K562 (cell line): ENCODE measurements around the gene CDKN2AIPNL. TPM values are rescaled to one million over a fixed set of nuclear protein-coding genes. Genes with fewer than 3 reads are reported as not detected.

Experiments used
- BACH1 ChIP-seq: fragments of 200-800 bp; sonication (Bioruptor generic); IDR thresholded peaks from 2 replicates; pipeline ENCODE4 v1.6.1; 2016; ENCODE audit warnings: missing genetic modification characterization, missing compliant biosample characterization
- CHCHD3 ChIP-seq: fragments of 250-450 bp; sonication (Bioruptor Pico); IDR thresholded peaks from 2 replicates; pipeline ENCODE4 v2.1.2; 2022; ENCODE audit warnings: mild to moderate bottlenecking
- ELF1 ChIP-seq: fragments of 200-800 bp; sonication (Bioruptor generic); IDR thresholded peaks from 2 replicates; pipeline ENCODE4 v1.6.1; 2016; ENCODE audit warnings: missing genetic modification characterization, missing compliant biosample characterization
- FIP1L1 ChIP-seq: fragments of 200-400 bp; formaldehyde crosslinking; IDR thresholded peaks from 2 replicates; pipeline ENCODE4 v1.6.1; 2018; ENCODE audit warnings: mild to moderate bottlenecking, low read depth, low read length; ENCODE audit not compliant: poor library complexity, severe bottlenecking
- GABPB2 ChIP-seq: fragments of 250-450 bp; sonication (Bioruptor Pico); conservative IDR thresholded peaks from 2 replicates; pipeline ENCODE4 v1.5.1; 2021; ENCODE audit warnings: mild to moderate bottlenecking
- IRF9 ChIP-seq: fragments of 450-650 bp; IDR thresholded peaks from 2 replicates; pipeline ENCODE4 v1.6.1; 2016; ENCODE audit warnings: missing biosample characterization, missing genetic modification characterization
- KDM2B ChIP-seq: fragments of 250-450 bp; sonication (Bioruptor Pico); IDR thresholded peaks from 2 replicates; pipeline ENCODE4 v1.8.0; 2021; ENCODE audit warnings: mild to moderate bottlenecking, moderate library complexity
- MAFG ChIP-seq: fragments of 450-650 bp; conservative IDR thresholded peaks from 2 replicates; pipeline ENCODE4 v1.6.1; 2016; ENCODE audit warnings: missing genetic modification characterization, missing compliant biosample characterization
- MED1 ChIP-seq: sonication (generic); formaldehyde crosslinking; IDR thresholded peaks from 2 replicates; pipeline ENCODE4 v1.8.1; 2023; ENCODE audit warnings: missing genetic modification reagents, borderline replicate concordance
- NR2C1 ChIP-seq, 2 experiments: fragments of 450-650 bp; IDR thresholded peaks; 2 replicates each; pipeline ENCODE4 v1.6.1; 2017; ENCODE audit warnings: mild to moderate bottlenecking in 2 of 2, antibody characterized with exemption in 1 of 2, inconsistent platforms in 1 of 2, missing compliant biosample characterization in 1 of 2, missing genetic modification characterization in 1 of 2
- POLR3G ChIP-seq: IDR thresholded peaks from 2 replicates; pipeline ENCODE4 v1.6.1; 2011; ENCODE audit not compliant: insufficient read length, insufficient replicate concordance; ENCODE audit errors: extremely low read depth
- SIN3B ChIP-seq: fragments of 450-650 bp; IDR thresholded peaks from 2 replicates; pipeline ENCODE4 v1.6.1; 2017; ENCODE audit warnings: low read depth, mild to moderate bottlenecking, moderate library complexity
- SRSF1 ChIP-seq: fragments of 200-400 bp; formaldehyde crosslinking; IDR thresholded peaks from 2 replicates; pipeline ENCODE4 v1.6.1; 2017; ENCODE audit warnings: mild to moderate bottlenecking, low read depth, low read length, moderate library complexity
- STAG1 ChIP-seq: sonication (generic); formaldehyde crosslinking; IDR thresholded peaks from 2 replicates; pipeline ENCODE4 v1.5.0; 2020; ENCODE audit warnings: missing genetic modification reagents, borderline replicate concordance
- TGIF2 ChIP-seq: sonication (generic); formaldehyde crosslinking; IDR thresholded peaks from 2 replicates; pipeline ENCODE4 v1.8.1; 2022; ENCODE audit warnings: mild to moderate bottlenecking, missing genetic modification reagents, moderate library complexity
- THRAP3 ChIP-seq: fragments of 450-650 bp; IDR thresholded peaks from 2 replicates; pipeline ENCODE4 v1.6.1; 2016; ENCODE audit warnings: mild to moderate bottlenecking, inconsistent platforms, borderline replicate concordance
- XRCC5 ChIP-seq: fragments of 200-400 bp; formaldehyde crosslinking; IDR thresholded peaks from 2 replicates; pipeline ENCODE4 v1.6.1; 2017; ENCODE audit warnings: low read depth, mild to moderate bottlenecking, low read length
- ZC3H8 ChIP-seq: fragments of 450-650 bp; IDR thresholded peaks from 2 replicates; pipeline ENCODE4 v1.6.1; 2017
- ZKSCAN8 ChIP-seq: fragments of 200-800 bp; sonication (Bioruptor generic); IDR thresholded peaks from 2 replicates; pipeline ENCODE4 v1.6.1; 2016; ENCODE audit warnings: missing genetic modification characterization, missing compliant biosample characterization
- ZNF212 ChIP-seq: fragments of 450-650 bp; formaldehyde crosslinking; IDR thresholded peaks from 2 replicates; pipeline ENCODE4 v1.4.0; 2020; ENCODE audit warnings: mild to moderate bottlenecking
- ZNF263 ChIP-seq: sonication (generic); formaldehyde crosslinking; IDR thresholded peaks from 2 replicates; pipeline ENCODE4 v1.8.0; 2022; ENCODE audit warnings: mild to moderate bottlenecking, missing genetic modification reagents, borderline replicate concordance
- ZNF76 ChIP-seq: fragments of 250-450 bp; sonication (Bioruptor Pico); IDR thresholded peaks from 2 replicates; pipeline ENCODE4 v1.4.0; 2020; ENCODE audit warnings: mild to moderate bottlenecking, moderate library complexity, borderline replicate concordance
- ZSCAN32 ChIP-seq: fragments of 450-650 bp; formaldehyde crosslinking; IDR thresholded peaks from 2 replicates; pipeline ENCODE4 v1.4.0; 2020; ENCODE audit warnings: mild to moderate bottlenecking, moderate library complexity
- polyA plus RNA-seq, 8 experiments: library from polyadenylated mRNA; depleted of rRNA in 4 of 8; stranded (reverse) in 5 of 8; unstranded in 3 of 8; fragments of >200 nt; fragmentation: Nextera tagmentation in 2 of 8; fragmentation: Illumina TruSeq in 1 of 8; extraction: Ambion mirVana in 2 of 8; extraction: Trizol in 1 of 8; gene quantifications; 2 replicates each; pipeline versions ENCODE4 v1.2.1 to v1.2.3, GENCODE V29; 2011 to 2014; ENCODE audit warnings: inconsistent platforms in 1 of 8, missing spikeins in 1 of 8
- total RNA-seq, 7 experiments: library from RNA; depleted of rRNA in 6 of 7; stranded (reverse); fragments of >200 nt in 6 of 7; fragmentation: Illumina TruSeq in 2 of 7; extraction: Trizol in 2 of 7; gene quantifications; 2 replicates each; pipeline versions ENCODE4 v1.2.1 to v1.2.3, GENCODE V29; 2011 to 2021; ENCODE audit warnings: low replicate concordance in 1 of 7
- TF ChIP-seq, protein P1 (sequence below): fragments of 250-450 bp; sonication (Bioruptor Pico); IDR thresholded peaks from 2 replicates; pipeline ENCODE4 v1.4.0; 2020
- TF ChIP-seq, protein P2 (sequence below): fragments of 250-450 bp; sonication (Bioruptor Pico); IDR thresholded peaks from 2 replicates; pipeline ENCODE4 v1.4.0; 2020; ENCODE audit warnings: mild to moderate bottlenecking, moderate library complexity, borderline replicate concordance

Gene CDKN2AIPNL
- total and polyA plus RNA-seq, 9 of the 15 experiments (the other 6 are each of a cell fraction or from before 2014, with no cell fraction given): 19.9 to 46.9 (median 42.2) TPM

- TF ChIP-seq, protein P1, sequence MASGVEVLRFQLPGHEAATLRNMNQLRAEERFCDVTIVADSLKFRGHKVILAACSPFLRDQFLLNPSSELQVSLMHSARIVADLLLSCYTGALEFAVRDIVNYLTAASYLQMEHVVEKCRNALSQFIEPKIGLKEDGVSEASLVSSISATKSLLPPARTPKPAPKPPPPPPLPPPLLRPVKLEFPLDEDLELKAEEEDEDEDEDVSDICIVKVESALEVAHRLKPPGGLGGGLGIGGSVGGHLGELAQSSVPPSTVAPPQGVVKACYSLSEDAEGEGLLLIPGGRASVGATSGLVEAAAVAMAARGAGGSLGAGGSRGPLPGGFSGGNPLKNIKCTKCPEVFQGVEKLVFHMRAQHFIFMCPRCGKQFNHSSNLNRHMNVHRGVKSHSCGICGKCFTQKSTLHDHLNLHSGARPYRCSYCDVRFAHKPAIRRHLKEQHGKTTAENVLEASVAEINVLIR (CRISPR knock-in tag): no peak
- TF ChIP-seq STAG1 (CRISPR knock-in tag) (no peak), ZNF212 (no peak), ZNF76 (CRISPR knock-in tag) (peak; percentile 99), SRSF1 (no peak), POLR3G (no peak), ELF1 (tag) (peak; percentile 32; the same call in 1 of the 2 replicates), BACH1 (no peak), FIP1L1 (peak; percentile 77), KDM2B (no peak), ZC3H8 (no peak), MED1 (CRISPR knock-in tag) (no peak), ZSCAN32 (CRISPR knock-in tag) (no peak), ZNF263 (CRISPR knock-in tag) (peak; percentile 48; the same call in 1 of the 2 replicates), MAFG (tag) (no peak), THRAP3 (no peak), CHCHD3 (CRISPR knock-in tag) (no peak), XRCC5 (no peak), IRF9 (tag) (no peak), GABPB2 (CRISPR knock-in tag) (no peak), TGIF2 (CRISPR knock-in tag) (no peak), NR2C1 (IDR thresholded peaks at IDR 0.05) (no peak), NR2C1 (tag; IDR thresholded peaks at IDR 0.05) (peak; percentile 11), ZKSCAN8 (CRISPR knock-in tag) (no peak), SIN3B (peak; percentile 82)
- TF ChIP-seq, protein P2, sequence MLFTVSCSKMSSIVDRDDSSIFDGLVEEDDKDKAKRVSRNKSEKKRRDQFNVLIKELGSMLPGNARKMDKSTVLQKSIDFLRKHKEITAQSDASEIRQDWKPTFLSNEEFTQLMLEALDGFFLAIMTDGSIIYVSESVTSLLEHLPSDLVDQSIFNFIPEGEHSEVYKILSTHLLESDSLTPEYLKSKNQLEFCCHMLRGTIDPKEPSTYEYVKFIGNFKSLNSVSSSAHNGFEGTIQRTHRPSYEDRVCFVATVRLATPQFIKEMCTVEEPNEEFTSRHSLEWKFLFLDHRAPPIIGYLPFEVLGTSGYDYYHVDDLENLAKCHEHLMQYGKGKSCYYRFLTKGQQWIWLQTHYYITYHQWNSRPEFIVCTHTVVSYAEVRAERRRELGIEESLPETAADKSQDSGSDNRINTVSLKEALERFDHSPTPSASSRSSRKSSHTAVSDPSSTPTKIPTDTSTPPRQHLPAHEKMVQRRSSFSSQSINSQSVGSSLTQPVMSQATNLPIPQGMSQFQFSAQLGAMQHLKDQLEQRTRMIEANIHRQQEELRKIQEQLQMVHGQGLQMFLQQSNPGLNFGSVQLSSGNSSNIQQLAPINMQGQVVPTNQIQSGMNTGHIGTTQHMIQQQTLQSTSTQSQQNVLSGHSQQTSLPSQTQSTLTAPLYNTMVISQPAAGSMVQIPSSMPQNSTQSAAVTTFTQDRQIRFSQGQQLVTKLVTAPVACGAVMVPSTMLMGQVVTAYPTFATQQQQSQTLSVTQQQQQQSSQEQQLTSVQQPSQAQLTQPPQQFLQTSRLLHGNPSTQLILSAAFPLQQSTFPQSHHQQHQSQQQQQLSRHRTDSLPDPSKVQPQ (CRISPR knock-in tag): no peak
Observed at GRCh38 chr5:134411546-134412266, at the start of gene CDKN2AIPNL (continued).
